GM11168 (cell line): ENCODE data around the gene IQSEC1.

Source experiments
- in situ Hi-C: fragments of 300-500 bp; cut with MboI; formaldehyde crosslinking; loops from one replicate; pipeline ENCODE4 v1.12.0; 2022; ENCODE audit warnings: low sequenced_read_pairs; ENCODE audit not compliant: unreplicated experiment

Gene IQSEC1

GRCh38 chr3:13020159-13020750 is 53.0 kb downstream of the IQSEC1 start:
- in situ Hi-C loops: no loop called here

GRCh38 chr3:13019243-13020095 is 53.8 kb downstream of the IQSEC1 start:
- in situ Hi-C loops: no loop called here

GRCh38 chr3:13018561-13019242 is 54.5 kb downstream of the IQSEC1 start:
- in situ Hi-C loops: no loop called here

GRCh38 chr3:13018043-13018451 is 55.2 kb downstream of the IQSEC1 start:
- in situ Hi-C loops: no loop called here

GRCh38 chr3:13017361-13018042 is 55.7 kb downstream of the IQSEC1 start:
- in situ Hi-C loops: no loop called here

GRCh38 chr3:13016721-13017255 is 56.4 kb downstream of the IQSEC1 start:
- in situ Hi-C loops: no loop called here

GRCh38 chr3:13016083-13016720 is 57.0 kb downstream of the IQSEC1 start:
- in situ Hi-C loops: no loop called here

GRCh38 chr3:13015286-13016082 is 57.7 kb downstream of the IQSEC1 start:
- in situ Hi-C loops: no loop called here

GRCh38 chr3:13014755-13015285 is 58.4 kb downstream of the IQSEC1 start:
- in situ Hi-C loops: no loop called here

GRCh38 chr3:13013994-13014754 is 59.1 kb downstream of the IQSEC1 start:
- in situ Hi-C loops: no loop called here

- in situ Hi-C loops: no loop called here
Measured at GRCh38 chr3:13013566-13013965, 59.7 kb downstream of the IQSEC1 start.

- in situ Hi-C loops: no loop called here
Measured at GRCh38 chr3:13013151-13013561, 60.1 kb downstream of the IQSEC1 start.

GRCh38 chr3:13012221-13012691 is 61.0 kb downstream of the IQSEC1 start:
- in situ Hi-C loops: no loop called here

GRCh38 chr3:13011573-13012220 is 61.5 kb downstream of the IQSEC1 start:
- in situ Hi-C loops: no loop called here

GRCh38 chr3:13010780-13011572 is 62.3 kb downstream of the IQSEC1 start:
- in situ Hi-C loops: no loop called here

- in situ Hi-C loops: no loop called here
Measured at GRCh38 chr3:13009946-13010315, 63.3 kb downstream of the IQSEC1 start.
